Effector CD4-positive, alpha-beta T cell (primary cell): ENCODE results near the gene TSPAN13.

Experiments
- DNase-seq: peaks from one replicate; pipeline ENCODE4 v3.0.0-alpha.2; 2020

Gene TSPAN13

GRCh38 chr7:16778476-16778875 is 24.9 kb downstream of the TSPAN13 start:
- DNase-seq: no peak

DNA sequence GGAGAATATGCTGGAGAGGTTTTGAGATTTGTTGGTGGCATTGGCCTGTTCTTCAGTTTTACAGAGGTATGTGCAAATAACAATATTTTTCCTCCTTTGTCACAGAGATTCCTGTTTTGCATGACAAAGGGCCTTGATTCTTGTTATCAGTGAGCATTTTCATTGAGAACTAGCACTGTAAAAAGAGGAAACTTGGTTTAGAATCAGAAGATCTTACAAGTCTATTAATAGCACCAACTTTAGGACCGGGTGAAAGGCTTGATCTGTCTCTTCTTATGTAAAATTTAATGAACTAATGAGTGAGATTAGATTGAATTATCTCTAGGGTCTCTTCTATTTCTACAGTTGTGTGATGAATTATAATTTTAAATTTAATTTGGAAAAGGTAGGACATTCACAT is 25.5 kb downstream of the TSPAN13 start:
- DNase-seq: no peak

- DNase-seq: no peak
Observed at GRCh38 chr7:16780596-16780995, 27.0 kb downstream of the TSPAN13 start.

- DNase-seq: no peak
Observed at GRCh38 chr7:16785321-16785720, 31.8 kb downstream of the TSPAN13 start.

DNA sequence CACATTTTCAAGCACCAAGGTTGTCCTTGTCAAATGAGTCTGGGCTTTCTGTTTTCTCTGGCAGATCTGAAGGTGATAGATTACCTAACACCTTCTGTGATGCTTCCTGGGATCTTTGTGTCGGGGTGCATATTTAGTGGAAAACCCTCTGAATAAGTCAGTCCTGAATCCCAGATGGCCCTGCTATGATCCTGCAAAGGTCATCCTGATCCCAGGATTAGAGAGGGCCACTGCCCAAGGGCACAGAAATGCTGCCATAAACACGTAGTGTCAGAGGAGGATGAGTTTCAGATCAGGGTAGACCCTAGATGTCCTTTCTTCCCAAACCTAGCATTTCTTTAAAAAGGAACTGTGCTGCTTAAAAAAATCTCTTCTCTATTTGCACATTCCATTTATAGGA is 32.3 kb downstream of the TSPAN13 start:
- no peak for DNase-seq

GRCh38 chr7:16786257-16786656 is 32.7 kb downstream of the TSPAN13 start:
- no peak for DNase-seq

DNA sequence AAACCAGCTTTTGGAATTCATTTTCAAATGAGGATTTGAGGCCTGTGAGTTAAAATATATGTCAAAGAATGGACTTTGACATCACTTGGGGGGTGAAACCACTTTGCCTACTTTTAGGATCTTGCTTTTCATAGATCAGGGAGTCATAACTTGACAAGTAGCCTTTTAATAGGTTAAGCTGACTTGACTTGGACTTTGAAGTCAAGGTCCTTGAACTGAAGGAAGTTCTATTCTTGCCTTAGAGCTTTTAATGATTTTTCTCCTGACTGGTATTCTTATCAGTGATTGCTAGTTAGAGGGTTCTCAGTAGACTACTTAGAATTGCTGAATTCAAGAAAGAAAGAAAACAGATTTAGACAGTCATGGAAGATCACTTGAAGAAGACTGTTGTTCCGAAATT is 33.6 kb downstream of the TSPAN13 start:
- no peak for DNase-seq

GRCh38 chr7:16791071-16791470 is 37.5 kb downstream of the TSPAN13 start:
- DNase-seq: no peak

DNA sequence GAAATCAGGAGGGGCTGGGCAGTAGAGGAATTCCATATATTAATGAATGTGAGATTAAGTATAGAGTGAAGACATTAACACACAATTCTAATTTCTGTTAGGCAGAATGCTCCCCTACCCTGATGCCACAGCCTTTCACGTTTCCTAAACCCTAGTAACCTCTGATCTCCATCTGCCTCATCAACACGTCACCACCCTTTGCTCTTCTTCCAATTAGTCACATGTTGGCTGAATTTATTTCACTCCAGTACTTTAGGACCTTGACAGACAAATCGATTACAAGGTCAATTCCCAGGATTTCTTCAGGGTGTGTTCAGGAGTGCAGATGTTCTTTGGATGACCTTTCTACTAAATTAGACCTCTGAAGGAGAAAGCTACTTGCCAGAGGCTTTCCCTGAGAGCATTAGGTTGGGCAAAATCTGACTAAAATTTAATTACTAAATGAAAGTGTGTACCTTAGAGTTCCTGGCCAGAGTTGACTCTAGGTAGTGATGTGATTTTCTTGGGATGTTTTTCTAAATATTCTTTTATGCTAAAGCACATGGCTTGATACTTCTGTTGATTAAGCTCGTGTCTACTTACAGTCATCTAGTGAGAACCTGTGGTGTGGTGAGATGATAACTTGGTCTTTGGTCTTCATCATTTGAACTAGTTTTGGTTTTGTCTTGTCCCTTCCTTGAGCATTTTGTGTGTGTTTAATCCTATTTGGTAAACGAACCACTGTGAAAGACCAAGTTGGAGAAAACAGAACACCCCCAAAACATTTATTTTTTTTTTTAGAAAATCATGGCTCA is 38.5 kb downstream of the TSPAN13 start:
- DNase-seq: no peak

- no peak for DNase-seq
Observed at GRCh38 chr7:16794986-16795385, 41.4 kb downstream of the TSPAN13 start.

DNA sequence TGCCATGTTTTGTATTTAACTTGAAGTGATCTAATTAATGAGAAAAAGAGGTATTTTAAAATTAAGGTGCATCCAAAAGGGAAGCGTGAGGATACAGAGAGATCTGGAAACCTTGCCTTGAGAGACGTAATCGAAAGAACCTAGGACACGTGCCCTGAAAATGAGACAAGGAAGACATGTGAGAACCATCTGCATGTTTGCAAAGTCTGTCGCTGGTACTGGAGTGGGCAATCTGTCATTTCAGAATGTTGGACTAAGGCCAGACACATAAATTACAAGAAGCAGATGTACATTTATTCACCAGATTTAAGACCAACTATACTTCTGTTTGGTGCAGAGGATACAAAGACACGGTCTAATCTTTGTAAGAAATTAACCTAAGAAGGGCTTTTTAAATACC is 42.1 kb downstream of the TSPAN13 start:
- no peak for DNase-seq

- no peak for DNase-seq
Observed at GRCh38 chr7:16801111-16801542, 47.6 kb downstream of the TSPAN13 start.

DNA sequence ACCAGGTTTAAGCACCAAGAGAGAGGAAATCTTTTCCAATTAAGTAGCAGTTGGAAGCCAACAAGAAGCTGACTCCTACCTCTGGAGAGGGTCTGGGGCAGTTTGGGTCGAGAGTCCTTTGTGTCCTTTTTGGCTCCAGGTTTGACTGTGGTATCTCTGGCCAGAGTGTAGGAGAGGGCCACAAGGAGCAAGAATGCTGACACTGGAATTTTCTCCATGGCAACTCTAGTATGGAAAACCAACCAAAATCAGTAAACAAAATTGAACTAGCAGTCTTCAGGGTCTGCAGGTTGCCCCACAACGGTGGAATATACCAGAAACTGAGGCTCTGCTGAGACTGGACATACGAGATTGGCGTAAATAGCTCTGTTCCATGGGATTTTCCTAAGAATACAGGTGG is 48.0 kb downstream of the TSPAN13 start:
- DNase-seq: no peak

DNA sequence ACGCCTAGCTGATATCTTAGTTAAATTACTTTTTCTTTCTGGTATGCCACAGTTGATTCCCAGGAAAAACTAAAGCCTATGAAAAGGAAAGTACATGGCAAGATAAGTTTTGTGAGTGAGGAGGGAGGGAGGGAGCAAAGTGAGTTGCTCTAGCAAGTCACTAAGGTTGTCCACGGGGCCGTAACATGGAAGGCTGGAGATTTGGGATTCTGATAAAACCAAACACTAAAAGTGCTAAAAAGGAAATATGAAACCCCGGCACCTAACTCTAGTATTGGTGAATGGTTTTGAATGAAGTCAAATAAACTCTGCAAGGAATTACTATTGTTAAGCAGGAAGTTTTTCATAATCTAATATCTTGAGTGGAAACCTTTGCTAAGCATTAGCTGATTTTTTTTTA is 49.6 kb downstream of the TSPAN13 start:
- DNase-seq: no peak

DNA sequence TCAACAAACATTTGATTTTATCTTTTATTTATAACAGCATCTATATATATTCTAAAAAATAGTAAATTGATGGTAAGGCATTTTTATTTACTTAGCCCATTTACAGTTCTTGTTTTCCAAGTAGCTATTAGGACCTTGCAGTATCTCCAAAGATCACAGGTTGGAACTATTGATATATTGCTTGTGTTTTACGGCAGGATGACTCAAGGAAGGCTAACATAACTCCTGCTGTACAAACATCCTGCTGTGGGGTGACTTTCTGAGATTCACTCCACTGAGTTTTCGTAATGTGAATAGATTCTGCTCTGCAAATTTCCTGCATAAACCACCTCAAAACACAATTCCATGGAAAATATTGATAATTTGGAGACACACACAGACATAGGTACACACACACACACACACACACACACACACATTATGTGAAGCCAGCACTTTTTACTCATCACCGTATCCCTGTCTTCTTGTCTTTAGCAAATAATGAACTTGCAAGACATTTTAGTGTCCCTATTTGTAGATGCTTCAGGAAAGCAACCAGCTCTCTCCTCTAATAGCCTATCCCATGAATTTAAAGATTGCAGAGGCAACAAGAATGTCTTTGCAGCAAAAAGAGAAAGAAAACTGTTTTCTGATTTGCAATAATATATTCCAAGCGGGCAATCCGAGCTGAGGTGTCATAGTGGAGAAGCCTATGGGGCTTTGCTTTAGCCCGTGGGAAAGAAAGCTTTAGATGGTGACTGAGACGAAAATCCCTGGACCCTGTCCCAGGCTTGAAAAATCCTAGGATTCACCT is 50.5 kb downstream of the TSPAN13 start:
- no peak for DNase-seq

DNA sequence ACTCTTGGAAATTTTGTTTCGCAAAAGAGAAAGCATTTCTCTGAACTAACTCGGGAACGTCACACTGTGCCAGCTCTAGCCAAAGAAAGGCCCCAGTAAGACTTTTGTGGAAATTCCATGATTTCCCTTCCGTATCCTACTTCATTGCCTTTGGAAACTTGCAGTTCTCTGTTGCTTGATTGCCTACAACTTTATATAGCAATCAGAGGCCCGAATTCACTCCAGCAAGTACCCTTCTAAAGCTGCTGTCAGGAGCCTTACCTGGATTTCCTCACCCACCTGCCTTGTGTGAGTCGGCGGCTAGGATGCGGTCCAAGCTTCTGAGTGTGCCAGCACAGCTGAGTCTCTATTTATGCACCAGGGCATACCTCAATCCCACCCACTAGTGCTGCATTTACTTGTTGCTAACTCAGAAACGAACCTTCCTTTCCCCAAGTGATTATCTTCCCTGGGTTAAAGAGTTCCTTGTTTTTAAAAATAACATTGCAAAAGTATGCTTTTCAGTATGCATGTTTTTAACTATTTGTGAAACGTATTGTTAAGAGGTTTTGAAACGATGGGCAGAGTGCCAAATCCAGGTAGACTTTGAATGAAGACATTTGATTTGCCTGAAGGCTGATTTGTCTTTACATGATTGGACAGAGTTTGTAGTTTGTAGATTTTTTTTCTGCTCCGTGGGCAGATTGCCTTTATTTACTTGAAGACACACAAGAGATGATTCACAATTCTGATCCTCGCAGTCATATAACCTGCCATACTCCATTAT is 51.3 kb downstream of the TSPAN13 start, which contains the start of gene AGR2:
AGR2 (minus strand) TSS at position 326 of the 766 bp plus-strand sequence. CDS start 3,203 bp downstream, outside the sequence.
- DNase-seq: no peak

DNA sequence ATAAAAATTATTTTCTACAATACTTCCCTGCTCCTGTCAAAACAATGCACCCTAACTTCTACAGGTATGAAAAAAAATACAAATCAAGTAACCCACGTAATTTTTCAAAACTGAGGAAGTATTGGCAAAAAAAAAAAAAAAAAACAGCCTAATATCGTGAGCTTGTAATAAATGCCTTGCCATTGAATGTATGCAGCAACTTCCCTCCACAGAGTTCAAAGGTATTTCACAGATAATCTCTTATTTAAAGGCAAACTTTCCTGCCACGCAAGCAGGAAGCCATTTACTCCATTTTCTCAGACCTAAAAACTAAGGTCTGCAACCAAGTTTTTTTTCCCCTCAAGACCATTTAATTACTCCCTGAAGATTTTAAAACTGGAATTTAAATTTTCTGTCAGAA is 51.9 kb downstream of the TSPAN13 start:
- DNase-seq: no peak

DNA sequence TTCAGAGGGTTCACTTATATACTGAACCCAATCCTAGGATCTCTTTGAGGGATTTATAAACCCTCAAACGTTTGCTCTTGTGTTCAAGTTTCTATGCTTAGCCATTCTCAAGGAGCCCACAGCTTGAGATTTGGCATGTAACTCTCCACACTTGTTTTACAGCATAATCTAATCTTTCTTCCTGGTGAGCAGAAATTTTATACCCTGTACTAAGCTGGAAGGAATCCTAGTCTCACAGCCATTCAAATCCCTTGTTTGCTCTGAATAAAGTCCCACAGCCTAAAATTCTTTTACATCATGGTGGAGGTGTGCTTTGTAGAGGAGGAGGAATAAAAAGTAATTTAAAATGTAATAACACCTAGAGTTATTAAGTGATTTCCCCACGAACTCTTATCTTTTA is 56.6 kb downstream of the TSPAN13 start:
- DNase-seq: no peak

GRCh38 chr7:16810573-16810972 is 57.0 kb downstream of the TSPAN13 start:
- no peak for DNase-seq

DNA sequence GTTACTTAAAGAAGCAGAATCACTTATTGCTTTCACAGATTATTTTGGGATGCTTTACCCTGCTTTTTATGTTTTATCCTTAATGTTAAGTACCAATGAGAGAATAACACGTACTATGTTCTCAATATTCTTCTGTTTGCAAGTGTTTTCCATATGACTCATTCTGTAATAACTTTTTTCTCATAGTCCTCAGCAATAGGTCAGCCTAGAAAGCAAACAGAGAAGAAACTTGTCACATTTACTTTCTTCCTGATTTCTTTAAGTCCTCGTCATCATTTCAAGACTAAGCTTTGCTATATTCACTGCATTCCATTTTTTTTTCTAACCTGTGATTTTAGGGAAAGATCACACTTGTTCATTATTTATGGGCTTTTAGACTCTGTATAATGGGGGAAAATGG is 58.0 kb downstream of the TSPAN13 start:
- DNase-seq: no peak

DNA sequence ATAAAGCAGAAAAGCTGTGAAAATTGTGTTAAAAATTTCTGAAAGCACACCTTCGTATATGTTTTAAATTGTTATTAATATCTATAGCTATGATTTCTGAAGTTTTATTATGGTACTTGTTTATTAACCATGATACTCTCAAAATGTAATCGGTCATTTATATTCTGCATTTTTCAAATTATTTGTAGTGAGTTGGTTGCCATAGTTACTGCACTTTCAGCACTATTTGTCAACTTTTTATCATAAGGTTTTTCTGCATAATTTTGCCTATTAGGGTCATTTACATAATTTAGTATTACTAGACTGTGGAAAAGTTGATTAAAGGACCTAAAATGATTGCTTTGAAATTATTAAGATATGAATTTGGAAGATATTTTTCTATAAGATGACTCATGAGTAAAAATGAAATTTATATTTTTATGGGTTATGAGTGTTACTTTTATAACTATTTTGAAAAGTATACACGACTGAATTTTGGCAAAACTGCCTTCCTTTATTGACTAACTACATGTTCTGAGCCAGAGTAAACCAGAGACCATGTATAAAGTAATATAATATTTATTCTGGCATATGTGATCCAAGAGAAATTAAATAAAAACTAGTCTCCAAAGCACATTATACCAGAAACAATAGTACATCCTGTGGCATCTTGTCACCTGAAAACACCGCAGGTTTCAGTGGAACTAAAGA is 59.1 kb downstream of the TSPAN13 start:
- no peak for DNase-seq

DNA sequence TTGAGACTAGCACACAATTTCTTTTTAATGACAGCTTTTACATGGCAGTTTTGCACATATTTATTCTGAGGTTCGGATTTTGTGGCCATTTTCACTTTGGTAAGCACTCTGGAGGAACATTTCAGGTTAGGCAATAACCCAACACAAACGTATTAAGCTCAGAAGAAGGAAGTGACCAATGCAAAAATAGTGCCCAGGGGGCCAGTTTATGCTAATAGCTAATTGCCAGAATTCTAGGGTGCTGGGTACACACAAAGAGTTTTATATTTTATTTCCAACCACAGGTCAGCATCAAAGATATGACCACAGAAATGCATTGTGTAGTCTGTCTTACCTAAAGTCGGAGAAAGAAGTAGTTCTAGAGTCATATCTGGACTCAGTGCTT is 59.7 kb downstream of the TSPAN13 start:
- no peak for DNase-seq

GRCh38 chr7:16815001-16815400 is 61.4 kb downstream of the TSPAN13 start:
- DNase-seq: no peak
